ENCODE data around the gene SPACDR.

- TF ChIP-seq CTCF (IDR thresholded peaks at IDR 0.05; ENCODE audit: insufficient read depth, low read depth, low read length) (no peak), EZH2 (IDR thresholded peaks at IDR 0.05; ENCODE audit: insufficient read depth, low read length) (no peak)
Observed at GRCh38 chr7:100406767-100407166, 57.3 kb downstream of the SPACDR start.
